SIG-M5 (cell line): ENCODE results near the gene OR8J3.
"Not testable (repeated sequence)": the region's sequence is repeated elsewhere in the genome, so short reads cannot be mapped to it uniquely, and the experiment has no call there.

Experiments
- DNase-seq: peaks from one replicate; lab custom pipeline; 2025; lab: John Stamatoyannopoulos, UW

OR8J3 gene

DNA sequence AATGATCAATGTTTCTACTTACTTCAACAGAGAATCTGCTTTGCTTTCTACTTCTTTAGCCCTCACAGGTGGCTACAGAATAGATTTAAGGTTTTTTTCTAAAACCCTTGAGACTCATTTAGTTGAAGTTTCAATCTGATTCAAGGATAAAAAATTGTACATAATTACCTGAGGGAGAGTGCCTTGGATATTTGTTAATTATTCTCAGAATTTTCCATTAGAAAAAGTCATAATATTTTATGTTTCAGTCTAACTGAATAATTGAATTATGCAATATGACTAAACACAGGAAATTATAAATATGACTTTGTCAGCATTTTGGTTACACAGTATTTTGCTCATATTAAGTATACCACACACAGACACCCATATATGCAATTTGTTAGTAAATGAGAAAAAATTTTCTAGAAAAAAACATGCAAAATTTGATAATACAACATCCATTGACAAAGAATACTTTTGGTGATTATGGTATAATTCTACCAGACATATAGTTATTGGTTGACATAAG lies at the start of gene OR8J3:
OR8J3 (minus strand) TSS at position 51 of the 511 bp plus-strand sequence. CDS start 2,483 bp downstream, outside the sequence.
- DNase-seq: no peak

DNA sequence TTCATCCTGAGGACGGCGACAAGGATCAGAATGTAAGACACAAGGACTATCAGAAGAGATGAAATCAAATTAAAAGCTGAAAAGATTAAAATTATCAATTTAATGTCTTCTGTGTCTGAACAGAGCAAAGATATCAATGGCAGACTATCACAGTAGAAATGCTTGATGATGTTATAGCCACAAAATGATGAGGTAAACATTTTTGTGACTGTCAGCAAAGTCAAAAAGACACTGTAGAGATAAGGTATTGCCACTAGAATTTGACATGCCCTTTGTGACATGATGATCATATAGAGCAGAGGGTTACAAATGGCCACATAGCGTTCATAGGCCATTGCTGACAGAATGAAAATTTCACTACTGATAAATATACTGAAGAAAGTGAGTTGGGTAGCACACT lies 48.6 kb upstream of the OR8J3 start:
- DNase-seq: no peak

DNA sequence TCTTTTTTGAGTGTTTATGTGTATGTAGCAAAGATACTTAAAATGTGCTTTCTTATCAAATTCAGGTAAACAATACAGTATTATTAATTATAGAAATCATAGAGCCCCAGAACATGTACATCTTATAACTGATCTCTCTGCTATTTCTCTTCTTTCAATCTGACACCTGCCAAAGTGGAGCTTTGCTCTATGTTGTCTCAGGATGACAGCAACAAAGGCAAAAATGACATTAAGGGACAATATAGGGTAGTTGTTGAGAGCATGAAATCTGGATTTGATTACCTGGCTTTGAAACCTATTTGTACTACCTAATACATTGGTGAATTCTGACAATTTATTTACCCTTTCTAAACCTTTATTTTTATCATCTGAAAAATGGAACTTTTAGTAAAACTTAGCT lies 43.5 kb upstream of the OR8J3 start:
- no peak for DNase-seq

DNA sequence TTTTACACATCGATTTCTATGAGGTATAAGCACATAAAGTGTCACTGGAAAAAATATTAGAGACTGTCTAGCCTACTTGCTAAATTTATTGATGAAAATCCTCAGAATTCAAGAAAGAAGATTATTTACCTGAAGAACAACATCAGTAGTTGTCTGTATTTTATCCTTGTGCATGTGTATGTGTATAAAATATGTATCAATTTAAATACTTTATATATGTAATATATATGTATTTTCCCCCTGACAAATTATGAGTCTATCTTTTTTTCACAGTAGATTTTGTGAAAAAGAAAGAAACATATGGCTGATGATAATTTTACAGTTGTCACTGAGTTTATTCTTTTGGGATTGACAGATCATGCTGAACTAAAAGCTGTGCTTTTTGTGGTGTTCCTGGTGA lies 36.3 kb upstream of the OR8J3 start, which contains the start of gene OR5J2:
OR5J2 (plus strand) TSS at position 301 of the 400 bp plus-strand sequence; CDS start at position 301, 0 bp downstream.
- no peak for DNase-seq

DNA sequence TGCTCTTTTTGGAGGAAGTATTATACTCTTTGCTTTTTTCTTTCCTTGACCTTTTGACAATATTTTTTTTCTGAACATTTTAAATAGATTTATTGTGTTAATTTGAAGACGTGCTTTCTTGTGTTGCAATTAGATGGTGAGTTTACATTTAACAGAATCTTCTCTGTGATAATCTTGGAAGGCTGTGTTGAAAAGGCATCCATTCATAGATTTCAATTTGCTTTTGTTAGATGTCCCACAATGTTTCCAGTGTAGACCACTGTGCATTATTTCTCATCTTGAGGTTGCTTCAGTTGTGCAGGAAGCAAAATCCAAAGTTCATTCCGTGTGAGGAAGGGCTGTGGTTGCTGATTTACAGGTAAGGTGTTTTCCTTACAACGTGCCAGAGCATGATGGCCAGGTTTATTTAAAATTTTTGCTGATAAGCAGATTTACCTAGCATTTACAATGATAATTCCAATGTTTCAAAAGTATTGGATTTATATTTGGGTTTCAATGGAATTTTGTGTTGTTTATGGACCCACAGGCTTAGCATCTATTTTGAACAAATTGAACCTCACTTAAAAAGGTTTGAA lies 32.3 kb upstream of the OR8J3 start:
- DNase-seq: no peak

GRCh38 chr11:56163804-56164203 lies 23.8 kb upstream of the OR8J3 start:
- no peak for DNase-seq

- DNase-seq: no peak
These were observed 20.2 kb upstream of the OR8J3 start, which contains the start of gene OR8K5 for GRCh38 chr11:56160217-56160616. TSS of gene OR8K5 (minus strand) at chr11:56160317. CDS start at chr11:56160317, 0 bp downstream.

- DNase-seq: no peak
These were observed 12.3 kb upstream of the OR8J3 start for GRCh38 chr11:56152333-56152732.

- no peak for DNase-seq
These were observed 11.4 kb upstream of the OR8J3 start for GRCh38 chr11:56151376-56151775.

- not testable (repeated sequence) for DNase-seq
These were observed 3.7 kb upstream of the OR8J3 start for GRCh38 chr11:56143681-56144080.

DNA sequence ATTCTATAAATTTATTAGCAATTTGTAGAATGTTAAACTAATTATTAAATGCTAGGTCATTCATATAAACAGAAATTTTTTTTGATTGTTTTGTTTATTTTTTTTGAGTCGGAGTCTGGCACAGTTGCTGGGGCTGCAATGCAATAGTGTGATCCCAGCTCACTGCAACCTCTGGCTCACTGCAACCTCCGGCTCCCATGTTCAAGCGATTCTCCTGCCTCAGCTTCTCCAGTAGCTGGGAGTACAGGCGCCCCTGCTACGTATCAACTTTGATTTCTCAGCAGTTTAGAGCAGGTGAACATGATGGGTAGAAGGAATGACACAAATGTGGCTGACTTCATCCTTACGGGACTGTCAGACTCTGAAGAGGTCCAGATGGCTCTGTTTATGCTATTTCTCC lies 17.9 kb downstream of the OR8J3 start, which contains the start of gene OR8H3:
OR8H3 (plus strand) TSS at position 301 of the 400 bp plus-strand sequence; CDS start at position 301, 0 bp downstream.
- no peak for DNase-seq

GRCh38 chr11:56103210-56103737 lies 36.7 kb downstream of the OR8J3 start, which contains the start of gene OR8H2:
TSS of gene OR8H2 (plus strand) at chr11:56103687. CDS start at chr11:56105043, 1,356 bp downstream.
- DNase-seq: no peak

GRCh38 chr11:56093008-56093407 lies 47.0 kb downstream of the OR8J3 start, which contains the start of gene OR8I2:
TSS of gene OR8I2 (plus strand) at chr11:56093308. CDS start at chr11:56093308, 0 bp downstream.
- DNase-seq: no peak

DNA sequence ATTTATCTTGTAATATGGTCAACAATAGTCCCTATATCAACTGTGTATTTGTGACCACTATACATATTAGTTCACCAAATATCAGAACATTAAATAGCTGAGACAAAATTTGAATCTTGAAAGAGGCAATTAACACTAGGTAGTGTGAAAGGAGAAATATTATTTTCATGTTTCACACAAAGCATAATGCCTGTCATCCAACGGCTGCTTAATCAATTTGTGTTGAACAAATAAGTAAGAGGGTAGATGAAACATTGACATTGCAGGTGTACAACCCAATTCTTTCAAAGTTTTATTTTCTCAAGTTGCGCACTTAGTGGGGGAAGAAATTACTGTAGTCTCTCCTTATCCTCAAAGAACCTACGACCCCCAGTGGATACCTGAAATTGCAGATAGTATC lies 50.3 kb downstream of the OR8J3 start:
- DNase-seq: no peak
